Skeletal muscle satellite cell (primary cell): ENCODE data around the gene EMILIN1.

Source experiments
- H3K27me3 ChIP-seq: 2 replicates; pipeline ENCODE4 v1.7.0; 2013; ENCODE audit warnings: low read length; ENCODE audit not compliant: control insufficient read depth, insufficient read depth
- H3K36me3 ChIP-seq: 2 replicates; pipeline ENCODE4 v1.7.0; 2013; ENCODE audit warnings: mild to moderate bottlenecking, control low read depth, low read length; ENCODE audit not compliant: insufficient read depth
- H3K4me1 ChIP-seq: 2 replicates; pipeline ENCODE4 v1.7.0; 2013; ENCODE audit warnings: low read length; ENCODE audit not compliant: control insufficient read depth, insufficient read depth
- H3K4me2 ChIP-seq: 2 replicates; pipeline ENCODE4 v1.7.0; 2013; ENCODE audit warnings: mild to moderate bottlenecking, low read length
- H3K4me3 ChIP-seq: 2 replicates; pipeline ENCODE4 v1.7.0; 2013; ENCODE audit warnings: low read length
- H3K9ac ChIP-seq: 2 replicates; pipeline ENCODE4 v1.7.0; 2013; ENCODE audit warnings: mild to moderate bottlenecking, low read depth, low read length, moderate library complexity
- H3K9me3 ChIP-seq: replicated peaks from 2 replicates; pipeline ENCODE4 v1.7.0; 2013; ENCODE audit warnings: mild to moderate bottlenecking, control low read depth, low read length

Gene EMILIN1

GRCh38 chr2:27122791-27123190 is 44.4 kb downstream of the EMILIN1 start:
- peaks cover 13% of the 10 kb centered on the region for H3K4me1 ChIP-seq
- H3K27me3 ChIP-seq = peaks cover 46% of the 10 kb centered on the region
- peak overlapping the region; percentile 87 for H3K4me2 ChIP-seq
- H3K4me3 ChIP-seq = no peak overlapping the region
- no peak overlapping the region for H3K9ac ChIP-seq
- no peaks in the 10 kb centered on the region for H3K36me3 ChIP-seq
- H3K9me3 ChIP-seq = no peaks in the 10 kb centered on the region

- peak within 1 kb of the TSS; percentile 50 for H3K9ac ChIP-seq
- H3K4me2 ChIP-seq = peak within 1 kb of the TSS; percentile 87
- H3K9me3 ChIP-seq = no peaks in the 10 kb centered on the region
- peak within 1 kb of the TSS; percentile 80 for H3K4me3 ChIP-seq
- peaks cover 11% of the 10 kb centered on the region for H3K4me1 ChIP-seq
- H3K27me3 ChIP-seq = peaks cover 39% of the 10 kb centered on the region
- no peaks in the 10 kb centered on the region for H3K36me3 ChIP-seq
Observed at GRCh38 chr2:27123302-27124150, 45.1 kb downstream of the EMILIN1 start, which contains the start of gene ABHD1. ABHD1 (plus strand) TSS chr2:27123815; CDS start chr2:27123949, 134 bp downstream.

DNA sequence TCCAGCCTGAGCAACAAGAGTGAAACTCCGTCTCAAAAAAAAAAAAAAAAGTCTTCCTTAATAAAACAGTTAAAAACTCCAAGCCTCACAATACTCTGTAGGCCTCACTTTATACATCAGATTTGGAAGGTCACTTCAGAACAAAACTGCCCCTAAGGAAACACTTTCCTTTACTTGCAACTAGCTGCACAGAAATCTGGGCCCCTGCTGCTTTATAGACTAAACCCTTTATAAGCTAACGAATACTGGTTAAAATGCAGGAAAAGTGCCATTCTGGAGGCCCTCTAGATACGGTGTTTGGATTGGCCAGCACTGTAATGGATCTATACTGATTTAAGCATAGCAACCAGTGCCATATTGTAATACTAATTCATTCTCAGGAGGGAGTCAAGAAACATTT is 46.7 kb downstream of the EMILIN1 start:
- peaks cover 3% of the 10 kb centered on the region for H3K4me1 ChIP-seq
- H3K4me2 ChIP-seq = no peak overlapping the region
- no peaks in the 10 kb centered on the region for H3K9me3 ChIP-seq
- H3K27me3 ChIP-seq = peaks cover 27% of the 10 kb centered on the region
- H3K4me3 ChIP-seq = no peak overlapping the region
- H3K9ac ChIP-seq = no peak overlapping the region
- peaks cover 8% of the 10 kb centered on the region for H3K36me3 ChIP-seq

DNA sequence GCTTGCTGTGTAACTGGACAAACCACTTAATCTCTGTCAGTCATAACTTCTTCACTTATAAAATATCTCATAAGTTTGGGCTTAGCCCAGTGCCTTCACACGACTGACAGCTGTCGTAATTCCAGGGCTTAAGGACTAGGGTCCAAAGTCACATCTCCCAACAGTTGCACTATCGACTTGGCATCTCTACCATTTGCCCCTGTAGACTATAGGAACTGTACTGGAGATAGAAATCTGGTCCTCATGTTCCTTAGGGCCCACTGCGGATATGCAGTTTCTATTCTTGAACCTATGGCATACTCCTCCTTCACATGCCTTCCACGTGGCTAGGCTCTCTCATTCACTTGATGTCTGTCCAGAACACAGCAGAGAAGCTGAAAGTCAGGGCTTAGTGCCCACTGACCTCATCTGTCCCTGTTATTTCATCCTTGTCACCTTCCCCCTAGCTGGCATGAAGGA is 47.9 kb downstream of the EMILIN1 start:
- Histone ChIP-seq H3K4me1 (peaks cover 3% of the 10 kb centered on the region), H3K9me3 (no peaks in the 10 kb centered on the region), H3K4me3 (no peak overlapping the region), H3K9ac (no peak overlapping the region), H3K4me2 (no peak overlapping the region), H3K36me3 (peaks cover 19% of the 10 kb centered on the region), H3K27me3 (peaks cover 17% of the 10 kb centered on the region)

GRCh38 chr2:27127883-27128667 is 49.7 kb downstream of the EMILIN1 start:
- Histone ChIP-seq H3K27me3 (peaks cover 3% of the 10 kb centered on the region), H3K9me3 (no peaks in the 10 kb centered on the region), H3K4me1 (peaks cover 6% of the 10 kb centered on the region), H3K36me3 (peaks cover 37% of the 10 kb centered on the region), H3K9ac (no peak overlapping the region), H3K4me2 (no peak overlapping the region), H3K4me3 (no peak overlapping the region)

GRCh38 chr2:27128668-27129571 is 50.5 kb downstream of the EMILIN1 start:
- Histone ChIP-seq H3K36me3 (peaks cover 37% of the 10 kb centered on the region), H3K4me3 (no peak overlapping the region), H3K4me1 (peaks cover 9% of the 10 kb centered on the region), H3K27me3 (no peaks in the 10 kb centered on the region), H3K9ac (no peak overlapping the region), H3K4me2 (no peak overlapping the region), H3K9me3 (no peaks in the 10 kb centered on the region)

DNA sequence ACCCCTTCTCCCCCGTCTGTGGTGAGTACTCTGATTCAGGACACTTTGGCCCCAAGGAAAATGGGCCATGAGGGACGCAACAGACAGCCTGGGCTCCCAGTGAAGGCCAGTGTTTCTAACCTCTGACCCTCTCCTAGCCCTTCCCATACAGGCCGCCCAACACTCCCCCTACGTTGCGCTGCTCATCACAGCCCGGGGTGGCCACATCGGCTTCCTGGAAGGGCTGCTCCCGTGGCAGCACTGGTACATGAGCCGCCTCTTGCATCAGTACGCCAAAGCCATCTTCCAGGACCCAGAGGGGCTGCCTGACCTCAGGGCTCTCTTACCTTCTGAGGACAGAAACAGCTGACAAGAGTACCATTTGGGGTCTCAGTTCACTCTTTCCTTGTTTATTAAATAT is 52.0 kb downstream of the EMILIN1 start:
- Histone ChIP-seq H3K4me1 (peaks cover 9% of the 10 kb centered on the region), H3K27me3 (no peaks in the 10 kb centered on the region), H3K4me2 (no peak overlapping the region), H3K4me3 (no peak overlapping the region), H3K9me3 (no peaks in the 10 kb centered on the region), H3K36me3 (peaks cover 37% of the 10 kb centered on the region), H3K9ac (no peak overlapping the region)

GRCh38 chr2:27131429-27131828 is 53.0 kb downstream of the EMILIN1 start:
- Histone ChIP-seq H3K27me3 (no peaks in the 10 kb centered on the region), H3K4me2 (no peak overlapping the region), H3K9ac (no peak overlapping the region), H3K4me1 (peaks cover 9% of the 10 kb centered on the region), H3K36me3 (peaks cover 37% of the 10 kb centered on the region), H3K9me3 (no peaks in the 10 kb centered on the region), H3K4me3 (no peak overlapping the region)

GRCh38 chr2:27133195-27133875 is 54.9 kb downstream of the EMILIN1 start:
- peaks cover 9% of the 10 kb centered on the region for H3K4me1 ChIP-seq
- H3K36me3 ChIP-seq = peaks cover 37% of the 10 kb centered on the region
- H3K4me2 ChIP-seq = peak overlapping the region; percentile 96
- peak overlapping the region; percentile 83 for H3K4me3 ChIP-seq
- no peaks in the 10 kb centered on the region for H3K9me3 ChIP-seq
- H3K9ac ChIP-seq = peak overlapping the region; percentile 95
- H3K27me3 ChIP-seq = peaks cover 3% of the 10 kb centered on the region

DNA sequence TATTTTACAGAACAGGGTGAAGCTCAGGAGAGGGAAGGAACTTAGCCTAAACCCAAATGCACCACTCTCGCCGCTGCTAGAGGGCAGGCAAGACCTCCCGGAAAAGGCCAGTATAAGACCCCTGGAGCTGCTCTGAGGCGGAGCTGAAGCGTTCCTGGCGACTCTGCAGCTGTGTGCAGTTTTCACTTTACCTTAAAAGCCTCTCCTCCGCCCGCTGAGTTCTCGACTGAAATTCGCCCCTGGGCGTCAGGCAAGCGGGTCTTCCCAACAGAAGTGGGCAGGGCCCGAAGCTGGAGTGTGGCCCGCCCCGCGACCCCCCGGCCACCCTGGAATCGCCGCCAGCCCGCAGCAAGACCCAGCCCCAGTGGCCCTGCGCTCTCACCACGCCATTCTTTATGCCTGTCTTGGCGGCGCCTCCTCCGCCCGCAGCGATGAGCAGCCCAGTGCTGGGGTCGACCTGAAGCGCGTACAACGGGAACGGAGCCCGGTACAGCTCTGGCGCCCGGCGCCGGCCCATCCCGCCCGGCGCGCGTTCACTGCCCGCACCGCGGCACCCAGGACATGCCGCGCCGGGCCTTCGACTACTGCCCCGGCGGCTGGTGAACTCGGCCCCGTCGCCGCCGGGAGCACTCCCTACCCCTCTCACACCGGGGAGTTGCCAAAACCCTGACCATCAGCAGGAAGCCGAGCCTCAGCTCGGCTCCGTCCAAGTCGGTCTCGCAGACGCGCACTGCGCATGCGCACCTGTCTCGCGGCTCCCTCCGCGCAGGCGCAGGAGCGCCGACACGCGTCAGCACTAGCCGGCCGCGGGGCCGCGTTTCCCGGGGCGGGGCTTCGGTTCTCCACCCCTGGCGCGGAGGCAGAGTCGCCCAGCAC is 55.7 kb downstream of the EMILIN1 start, which contains the start of gene PREB:
Gene PREB, minus strand, starts transcription at position 732 of the 876 bp plus-strand sequence. Its CDS starts 215 bp downstream, at position 517.
- Histone ChIP-seq H3K4me1 (peaks cover 9% of the 10 kb centered on the region), H3K4me2 (peak within 1 kb of the TSS; percentile 96), H3K9me3 (no peaks in the 10 kb centered on the region), H3K4me3 (peak within 1 kb of the TSS; percentile 83), H3K36me3 (peaks cover 37% of the 10 kb centered on the region), H3K9ac (peak within 1 kb of the TSS; percentile 95), H3K27me3 (peaks cover 11% of the 10 kb centered on the region)
